K562 (cell line): ENCODE data around the gene RPL28. TPM values are rescaled to one million over a fixed set of nuclear protein-coding genes. Genes with fewer than 3 reads are reported as not detected.
A peak's percentile ranks its signal among the peaks of the same experiment; 100 is the strongest.

ENCODE experiments used
- ATF2 ChIP-seq: sonication (generic); formaldehyde crosslinking; IDR thresholded peaks from 2 replicates; pipeline ENCODE4 v1.8.1; 2022; ENCODE audit warnings: missing genetic modification reagents
- BCL6 ChIP-seq: fragments of 250-450 bp; sonication (Bioruptor Pico); IDR thresholded peaks from 2 replicates; pipeline ENCODE4 v1.4.0; 2020
- CBX3 ChIP-seq, 2 experiments: IDR thresholded peaks; 1 replicate in 1 of 2; 2 replicates in 1 of 2; pipeline ENCODE4 v1.6.1; 2012; ENCODE audit warnings: inconsistent platforms in 2 of 2, low read length in 2 of 2, borderline replicate concordance in 1 of 2, control low read depth in 1 of 2
- CREB1 ChIP-seq, 2 experiments: sonication (generic) in 1 of 2; formaldehyde crosslinking in 1 of 2; IDR thresholded peaks; 2 replicates each; pipeline versions ENCODE4 v1.6.1 to v1.8.0; 2012 to 2022; ENCODE audit warnings: inconsistent platforms in 1 of 2, mild to moderate bottlenecking in 1 of 2, missing genetic modification reagents in 1 of 2, moderate library complexity in 1 of 2
- EP400 ChIP-seq: fragments of 450-650 bp; IDR thresholded peaks from 2 replicates; pipeline ENCODE4 v1.6.1; 2017; ENCODE audit warnings: antibody characterized with exemption, mild to moderate bottlenecking, moderate library complexity
- ETV1 ChIP-seq: fragments of 450-650 bp; conservative IDR thresholded peaks from 2 replicates; pipeline ENCODE4 v1.6.1; 2016; ENCODE audit warnings: missing genetic modification characterization, control low read depth, low read depth, missing compliant biosample characterization
- FOS ChIP-seq: IDR thresholded peaks from 3 replicates; pipeline ENCODE4 v1.6.1; 2011; ENCODE audit not compliant: insufficient read length; ENCODE audit errors: extremely low read depth
- GMEB1 ChIP-seq: fragments of 250-450 bp; sonication (Bioruptor Pico); IDR thresholded peaks from 2 replicates; pipeline ENCODE4 v1.4.0; 2020; ENCODE audit warnings: mild to moderate bottlenecking
- HDAC6 ChIP-seq: IDR thresholded peaks from 2 replicates; pipeline ENCODE4 v1.6.1; 2012; ENCODE audit warnings: low read depth, mild to moderate bottlenecking, control low read depth, inconsistent platforms, low read length, moderate library complexity
- KLF6 ChIP-seq: fragments of 250-450 bp; sonication (Bioruptor Pico); IDR thresholded peaks from 2 replicates; pipeline ENCODE4 v1.4.0; 2020; ENCODE audit warnings: mild to moderate bottlenecking, moderate library complexity, borderline replicate concordance
- MYC ChIP-seq, 2 experiments: fragments of 250-450 bp in 1 of 2; sonication (Bioruptor Pico) in 1 of 2; IDR thresholded peaks; 2 replicates each; pipeline versions ENCODE4 v1.5.1 to v1.6.1; 2012 to 2021; ENCODE audit warnings: low read depth in 2 of 2, borderline replicate concordance in 1 of 2, improper control_type of control experiment in 1 of 2, low read length in 1 of 2, mild to moderate bottlenecking in 1 of 2, moderate library complexity in 1 of 2
- POLR3G ChIP-seq: IDR thresholded peaks from 2 replicates; pipeline ENCODE4 v1.6.1; 2011; ENCODE audit not compliant: insufficient read length, insufficient replicate concordance; ENCODE audit errors: extremely low read depth
- POU5F1 ChIP-seq: fragments of 150-350 bp; IDR thresholded peaks from 2 replicates; pipeline ENCODE4 v1.6.1; 2014; ENCODE audit warnings: borderline replicate concordance, low read length, low read depth, mild to moderate bottlenecking; ENCODE audit not compliant: partially characterized antibody
- RHOXF2B ChIP-seq: fragments of 250-450 bp; sonication (Bioruptor Pico); conservative IDR thresholded peaks from 2 replicates; pipeline ENCODE4 v1.5.1; 2021
- SLC30A9 ChIP-seq: fragments of 250-450 bp; sonication (Bioruptor Pico); IDR thresholded peaks from 2 replicates; pipeline ENCODE4 v1.8.0; 2022; ENCODE audit warnings: mild to moderate bottlenecking, moderate library complexity
- STAG1 ChIP-seq: sonication (generic); formaldehyde crosslinking; IDR thresholded peaks from 2 replicates; pipeline ENCODE4 v1.5.0; 2020; ENCODE audit warnings: missing genetic modification reagents, borderline replicate concordance
- TFAP4 ChIP-seq: sonication (generic); formaldehyde crosslinking; IDR thresholded peaks from 2 replicates; pipeline ENCODE4 v1.8.0; 2022; ENCODE audit warnings: missing genetic modification reagents, mild to moderate bottlenecking, moderate library complexity, borderline replicate concordance
- TFE3 ChIP-seq: fragments of 450-650 bp; formaldehyde crosslinking; IDR thresholded peaks from 2 replicates; pipeline ENCODE4 v1.4.0; 2020; ENCODE audit warnings: mild to moderate bottlenecking, mixed read lengths
- ZBED1 ChIP-seq: IDR thresholded peaks from 2 replicates; pipeline ENCODE4 v1.6.1; 2014
- ZNF165 ChIP-seq: fragments of 250-450 bp; sonication (Bioruptor Pico); IDR thresholded peaks from 2 replicates; pipeline ENCODE4 v1.4.0; 2020; ENCODE audit warnings: borderline replicate concordance
- ZNF445 ChIP-seq: fragments of 250-450 bp; sonication (Bioruptor Pico); IDR thresholded peaks from 2 replicates; pipeline ENCODE4 v1.4.0; 2020; ENCODE audit warnings: low read depth, mild to moderate bottlenecking, moderate library complexity
- ZNF780A ChIP-seq: fragments of 250-450 bp; sonication (Bioruptor Pico); IDR thresholded peaks from 2 replicates; pipeline ENCODE4 v1.5.0; 2021; ENCODE audit warnings: mild to moderate bottlenecking
- polyA plus RNA-seq, 8 experiments: library from polyadenylated mRNA; depleted of rRNA in 4 of 8; stranded (reverse) in 5 of 8; unstranded in 3 of 8; fragments of >200 nt; fragmentation: Nextera tagmentation in 2 of 8; fragmentation: Illumina TruSeq in 1 of 8; extraction: Ambion mirVana in 2 of 8; extraction: Trizol in 1 of 8; gene quantifications; 2 replicates each; pipeline versions ENCODE4 v1.2.1 to v1.2.3, GENCODE V29; 2011 to 2014; ENCODE audit warnings: inconsistent platforms in 1 of 8, missing spikeins in 1 of 8
- total RNA-seq, 7 experiments: library from RNA; depleted of rRNA in 6 of 7; stranded (reverse); fragments of >200 nt in 6 of 7; fragmentation: Illumina TruSeq in 2 of 7; extraction: Trizol in 2 of 7; gene quantifications; 2 replicates each; pipeline versions ENCODE4 v1.2.1 to v1.2.3, GENCODE V29; 2011 to 2021; ENCODE audit warnings: low replicate concordance in 1 of 7

The RPL28 gene
- total and polyA plus RNA-seq, 9 of the 15 experiments (the other 6 are each of a cell fraction or from before 2014, with no cell fraction given), result 124 to 3,106 (median 622) TPM

- TF ChIP-seq ZBED1 (no peak), ZNF445 (CRISPR knock-in tag) (no peak), CBX3 (IDR thresholded peaks at IDR 0.05; ENCODE audit: borderline replicate concordance in 1 of 2, low read length in 2 of 2) (no peak), STAG1 (no peak), ATF2 (no peak), KLF6 (CRISPR knock-in tag) (no peak), GMEB1 (no peak), EP400 (peak; percentile 11; the same call in 1 of the 2 replicates), POU5F1 (no peak), POLR3G (no peak), BCL6 (CRISPR knock-in tag) (no peak), HDAC6 (no peak), SLC30A9 (CRISPR knock-in tag) (no peak), FOS (no peak), ETV1 (tag) (no peak), RHOXF2B (CRISPR knock-in tag) (no peak), TFAP4 (CRISPR knock-in tag) (0 out of 2 replicates have a peak, but pooled peaks have one; percentile 9), TFE3 (CRISPR knock-in tag) (no peak), ZNF165 (no peak), ZNF780A (CRISPR knock-in tag) (no peak), MYC (IDR thresholded peaks at IDR 0.05; ENCODE audit: low read depth, low read length) (no peak; the same call in 1 of the 2 replicates), MYC (CRISPR knock-in tag; IDR thresholded peaks at IDR 0.05; ENCODE audit: borderline replicate concordance, low read depth) (no peak), CREB1 (IDR thresholded peaks at IDR 0.05) (no peak), CREB1 (CRISPR knock-in tag; IDR thresholded peaks at IDR 0.05) (no peak)
Measured at GRCh38 chr19:55339889-55340783, 45.6 kb upstream of the RPL28 start (continued).
